Endometrial microvascular endothelial cells (primary cell): ENCODE results near the gene FAM135A. TPM values are rescaled to one million over a fixed set of nuclear protein-coding genes. Genes with fewer than 3 reads are reported as not detected.
"Not testable (repeated sequence)": the region's sequence is repeated elsewhere in the genome, so short reads cannot be mapped to it uniquely, and the experiment has no call there.

ENCODE experiments used
- in situ Hi-C: cut with HindIII; loops from 2 replicates; pipeline ENCODE4 v1.10.0; 2017; ENCODE audit warnings: low sequenced_read_pairs, low pct_unique_long_range_greater_than_20kb; ENCODE audit errors: inconsistent ontology term
- total RNA-seq: library from RNA; depleted of rRNA; stranded (reverse); fragments of >200 nt; gene quantifications from one replicate; pipeline ENCODE4 v1.2.3, GENCODE V29; 2015; ENCODE audit errors: inconsistent ontology term

The FAM135A gene
- total RNA-seq, 1 donor from 2014 or later = 6.6 TPM

GRCh38 chr6:70436320-70436719 is 23.0 kb downstream of the FAM135A start:
- in situ Hi-C loops = no loop called here

- in situ Hi-C loops = no loop called here
Measured at GRCh38 chr6:70445001-70445400, 31.7 kb downstream of the FAM135A start.

DNA sequence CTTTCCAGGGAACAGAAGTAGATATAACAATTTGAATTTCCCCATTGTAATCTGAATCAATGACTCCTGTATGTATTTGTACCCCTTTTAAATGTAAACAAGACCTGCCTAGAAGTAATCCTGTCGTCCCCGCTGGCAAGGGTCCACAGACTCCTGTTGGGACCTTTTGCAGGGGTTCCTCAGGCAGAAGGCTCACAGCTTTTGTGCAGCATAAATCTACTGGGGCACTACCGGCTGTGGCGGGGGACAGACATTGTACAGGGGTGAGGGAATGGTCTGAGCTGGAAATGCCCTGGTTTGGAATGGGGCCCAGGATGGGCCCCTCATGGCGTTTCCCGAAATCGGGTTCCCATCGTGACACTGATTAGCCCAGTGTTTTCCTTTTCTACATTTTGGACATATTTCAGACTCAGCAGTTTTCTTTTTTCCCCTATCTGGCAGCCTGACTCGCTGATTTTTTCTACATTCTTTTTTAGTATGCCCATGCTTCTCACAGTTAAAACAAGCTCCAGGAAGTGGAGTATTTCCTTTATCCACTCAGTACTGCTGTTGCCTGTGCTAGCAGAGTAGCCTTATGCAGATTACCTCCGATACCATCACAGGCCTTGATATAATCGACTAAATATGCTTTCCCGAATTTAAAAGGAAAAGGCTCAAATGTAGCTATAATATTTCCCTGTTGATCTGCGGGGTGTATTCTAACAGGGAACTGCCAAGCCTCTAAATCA is 34.2 kb downstream of the FAM135A start:
- in situ Hi-C loops = not testable (repeated sequence)

DNA sequence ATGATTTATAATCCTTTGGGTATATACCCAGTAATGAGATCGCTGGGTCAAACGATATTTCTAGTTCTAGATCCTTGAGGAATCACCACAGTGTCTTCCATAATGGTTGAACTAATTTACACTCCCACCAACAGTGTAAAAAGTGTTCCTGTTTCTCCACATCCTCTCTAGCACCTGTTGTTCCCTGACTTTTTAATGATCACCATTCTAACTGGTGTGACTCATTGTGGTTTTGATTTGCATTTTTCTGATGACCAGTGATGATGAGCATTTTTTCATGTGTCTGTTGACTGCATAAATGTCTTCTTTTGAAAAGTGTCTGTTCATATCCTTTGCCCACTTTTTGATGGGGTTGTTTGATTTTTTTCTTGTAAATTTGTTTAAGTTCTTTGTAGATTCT is 40.6 kb downstream of the FAM135A start:
- in situ Hi-C loops = not testable (repeated sequence)

DNA sequence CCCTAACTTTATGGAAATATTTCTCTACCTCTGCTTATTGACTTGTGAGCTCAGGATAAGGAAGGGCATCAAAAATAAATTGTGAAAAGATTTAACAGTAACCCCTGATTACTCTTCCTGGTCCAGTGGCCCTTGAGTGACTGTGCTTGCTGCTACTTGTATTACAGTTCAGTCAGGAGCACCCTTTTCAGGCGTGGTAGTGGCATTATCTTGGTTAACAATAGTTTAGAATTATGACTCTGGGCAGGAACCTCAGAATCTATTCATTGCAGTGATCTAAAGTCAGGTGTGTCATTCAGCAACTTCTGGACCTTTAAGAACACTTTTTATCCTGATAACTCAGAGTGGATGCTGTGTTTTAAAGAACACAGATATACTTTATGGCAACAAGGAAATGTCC is 43.4 kb downstream of the FAM135A start:
- in situ Hi-C loops = no loop called here

GRCh38 chr6:70459235-70459634 is 45.9 kb downstream of the FAM135A start:
- in situ Hi-C loops = no loop called here

GRCh38 chr6:70459699-70460098 is 46.4 kb downstream of the FAM135A start:
- in situ Hi-C loops = not testable (repeated sequence)

DNA sequence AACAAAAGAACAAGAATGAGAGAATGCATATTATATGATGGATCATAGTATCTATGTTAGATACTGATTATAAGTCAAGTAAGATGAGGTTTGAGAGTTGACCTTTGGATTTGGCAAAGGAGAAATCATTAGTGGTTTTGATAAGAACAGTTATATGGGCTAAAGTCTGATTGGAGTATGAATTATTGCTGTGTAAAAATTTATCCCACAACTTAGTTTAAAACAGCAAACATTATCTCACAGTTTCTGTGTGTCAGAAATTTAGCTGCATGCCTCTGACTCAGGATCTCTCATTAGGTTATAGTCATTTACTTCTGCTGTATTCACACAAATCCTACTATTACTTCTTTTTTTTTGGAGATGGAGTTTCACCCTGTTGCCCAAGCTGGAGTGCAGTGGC is 56.7 kb downstream of the FAM135A start:
- in situ Hi-C loops = no loop called here

GRCh38 chr6:70470510-70470909 is 57.2 kb downstream of the FAM135A start:
- in situ Hi-C loops = not testable (repeated sequence)

DNA sequence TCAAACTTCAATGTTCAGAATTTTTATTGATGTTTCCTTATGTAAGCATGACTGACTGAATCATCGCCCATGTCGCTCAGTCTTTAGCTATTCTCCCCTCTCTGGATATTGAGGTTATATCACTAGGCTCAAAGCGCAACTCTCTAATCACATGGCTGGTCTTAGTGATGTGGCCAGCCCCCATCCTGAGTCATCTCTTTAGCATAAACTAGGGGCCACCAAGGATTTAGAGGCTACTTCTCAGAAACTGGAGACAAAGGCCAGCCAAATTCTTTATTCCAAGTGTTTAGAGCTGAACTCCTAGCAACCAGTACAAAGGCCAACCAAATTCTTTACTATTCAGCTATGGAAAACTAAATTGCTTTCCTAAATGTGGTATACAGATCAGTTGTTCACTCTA is 61.4 kb downstream of the FAM135A start:
- in situ Hi-C loops = no loop called here

GRCh38 chr6:70479236-70479635 is 65.9 kb downstream of the FAM135A start:
- in situ Hi-C loops = no loop called here

DNA sequence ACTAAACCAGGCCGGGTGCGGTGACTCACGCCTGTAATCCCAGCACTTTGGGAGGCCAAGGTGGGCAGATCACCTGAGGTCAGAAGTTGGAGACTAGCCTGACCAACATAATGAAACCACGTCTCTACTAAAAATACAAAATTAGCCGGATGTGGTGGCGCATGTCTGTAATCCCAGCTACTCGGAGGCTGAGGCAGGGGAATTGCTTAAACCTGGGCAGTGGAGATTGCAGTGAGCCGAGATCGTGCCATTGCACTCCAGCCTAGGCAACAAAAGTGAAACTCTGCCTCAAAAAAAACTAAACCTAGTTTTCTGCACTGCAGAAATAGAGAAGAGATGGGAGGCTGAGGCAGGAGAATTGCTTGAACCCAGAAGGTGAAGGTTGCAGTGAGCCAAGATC is 73.3 kb downstream of the FAM135A start:
- in situ Hi-C loops = not testable (repeated sequence)

DNA sequence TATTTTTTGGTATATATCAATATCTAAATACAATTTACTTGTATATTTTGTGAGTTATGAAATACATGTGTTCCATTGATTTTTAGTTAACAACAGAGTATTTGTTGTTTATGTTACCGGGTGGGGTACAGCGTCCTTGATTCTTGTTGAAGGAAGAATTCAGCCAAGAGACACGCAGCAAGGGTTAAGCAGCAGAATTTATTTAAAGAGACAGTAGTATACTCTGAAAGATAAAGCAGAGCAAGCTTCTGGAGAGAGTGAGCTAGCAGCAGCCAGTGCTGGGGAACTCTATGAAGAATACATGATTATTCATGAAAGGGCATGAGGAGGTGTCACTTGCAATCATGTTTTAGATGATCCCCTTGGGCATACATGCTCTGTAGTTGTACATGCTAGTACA is 76.1 kb downstream of the FAM135A start:
- in situ Hi-C loops = no loop called here

DNA sequence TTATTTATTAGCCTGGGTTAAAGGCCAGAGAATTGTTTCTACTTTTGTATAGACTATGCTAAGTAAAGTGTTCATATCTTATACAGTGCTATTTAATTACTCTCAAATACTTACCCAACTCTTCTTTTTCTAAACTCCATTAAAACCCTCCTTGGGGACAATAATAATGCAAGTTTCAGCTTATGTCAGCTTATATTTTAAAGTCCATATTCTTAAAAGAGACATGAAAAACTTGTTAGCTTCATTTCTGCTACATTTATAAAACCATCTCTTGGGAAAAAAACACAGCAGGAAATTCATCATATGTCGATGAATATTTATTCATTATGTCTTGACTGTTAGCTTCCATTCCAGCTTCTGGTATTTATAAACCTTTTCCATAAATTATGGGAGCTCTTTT is 81.5 kb downstream of the FAM135A start:
- in situ Hi-C loops = no loop called here

DNA sequence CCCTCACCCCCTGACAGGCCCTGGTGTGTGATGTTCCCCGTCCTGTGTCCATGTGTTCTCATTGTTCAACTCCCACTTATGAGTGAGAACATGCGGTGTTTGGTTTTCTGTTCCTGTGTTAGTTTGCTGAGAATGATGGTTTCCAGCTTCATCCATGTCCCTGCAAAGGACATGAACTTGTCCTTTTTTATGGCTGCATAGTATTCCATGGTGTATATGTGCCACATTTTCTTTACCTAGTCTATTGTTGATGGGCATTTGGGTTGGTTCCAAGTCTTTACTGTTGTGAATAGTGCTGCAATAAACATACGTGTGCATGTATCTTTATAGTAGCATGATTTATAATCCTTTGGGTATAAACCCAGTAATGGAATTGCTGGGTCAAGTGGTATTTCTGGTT is 82.5 kb downstream of the FAM135A start:
- in situ Hi-C loops = not testable (repeated sequence)

GRCh38 chr6:70502484-70502883 is 89.2 kb downstream of the FAM135A start:
- in situ Hi-C loops = no loop called here

DNA sequence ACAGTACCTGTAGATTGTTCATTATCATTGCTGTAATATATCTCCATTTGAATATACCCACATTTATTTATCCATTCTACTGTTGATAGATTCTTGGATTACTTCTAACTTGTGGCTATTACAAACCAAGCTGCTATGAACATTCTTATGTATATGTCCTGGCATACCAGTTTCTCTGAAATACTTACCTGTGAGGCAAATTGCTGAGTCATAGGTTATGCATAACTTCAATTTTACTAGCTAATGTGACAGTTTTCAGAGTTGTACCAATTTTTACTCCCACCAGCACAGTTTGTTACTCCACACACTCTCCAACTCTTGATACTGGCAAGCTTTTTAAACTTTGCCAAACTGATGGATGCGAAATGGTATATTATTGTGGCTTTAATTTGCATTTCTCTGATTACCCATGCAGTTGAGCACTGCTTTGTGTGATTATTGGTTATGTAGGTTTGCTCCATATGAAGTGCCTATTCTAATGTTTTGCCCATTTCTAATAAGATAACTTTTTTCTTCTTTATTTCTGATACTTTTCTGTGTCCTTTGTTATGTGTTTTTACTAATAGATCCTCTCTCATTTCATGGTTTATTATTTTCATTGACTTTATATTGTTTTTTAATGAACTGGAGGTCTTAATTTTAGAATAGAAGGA is 90.6 kb downstream of the FAM135A start:
- in situ Hi-C loops = no loop called here

DNA sequence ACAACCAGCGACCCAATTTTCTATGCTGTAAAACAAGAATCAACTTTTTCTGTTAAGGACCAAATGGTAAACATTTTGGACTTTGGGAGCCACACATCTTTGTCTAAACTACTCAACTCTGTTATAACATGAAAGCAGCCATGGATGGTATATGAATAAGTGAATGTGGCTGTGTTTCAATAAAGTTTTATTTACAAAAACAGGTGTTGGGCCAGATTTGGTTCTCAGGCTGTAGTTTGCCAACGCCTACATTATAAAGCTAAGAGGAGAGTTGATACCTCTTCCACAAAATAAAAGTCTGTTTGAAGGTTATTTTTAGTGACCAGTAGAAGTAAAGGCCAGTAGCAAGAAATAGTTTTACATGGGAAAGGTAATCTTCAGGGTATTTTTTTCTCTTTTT is 93.0 kb downstream of the FAM135A start:
- in situ Hi-C loops = no loop called here

DNA sequence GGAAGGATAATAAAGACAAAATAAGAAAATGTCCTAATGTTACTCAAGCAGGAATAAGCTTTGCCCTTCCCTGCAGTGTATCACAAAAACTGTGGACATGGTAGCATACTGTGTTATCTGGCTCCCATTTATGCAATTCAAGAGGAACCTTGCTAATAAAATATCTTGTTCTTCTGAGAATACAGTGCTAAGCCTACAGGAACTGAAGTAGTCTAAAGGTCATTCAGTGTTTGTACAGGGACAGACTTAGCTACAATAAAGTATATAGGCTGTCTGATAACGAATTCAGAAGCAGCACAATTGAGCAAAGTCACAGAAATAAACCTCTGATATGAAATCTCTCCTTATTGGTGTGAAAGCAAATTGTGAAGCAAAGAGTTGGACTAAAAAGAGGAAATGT is 93.9 kb downstream of the FAM135A start:
- in situ Hi-C loops = no loop called here

- in situ Hi-C loops = no loop called here
Measured at GRCh38 chr6:70508953-70509352, 95.6 kb downstream of the FAM135A start.

DNA sequence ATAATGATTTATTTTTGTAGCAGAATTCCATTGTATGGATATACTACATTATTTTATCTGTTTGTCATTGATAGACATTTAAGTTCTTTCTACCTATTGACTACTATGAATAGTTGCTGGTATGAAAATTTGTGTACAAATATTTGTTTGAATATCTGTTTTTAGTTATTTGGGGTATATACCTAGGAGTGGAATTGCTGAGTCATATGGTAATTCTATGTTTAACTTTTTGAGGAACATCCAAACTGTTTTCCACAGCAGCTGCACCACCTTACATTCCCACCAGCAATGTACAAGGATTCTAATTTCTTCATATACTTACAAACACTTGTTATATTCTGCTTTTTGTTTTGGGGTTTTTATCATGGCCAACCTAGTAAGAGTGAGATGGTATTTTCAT is 97.3 kb downstream of the FAM135A start:
- in situ Hi-C loops = no loop called here
